AG04449 (cell line): ENCODE data around the gene TGFB1.

Experiments
- CTCF ChIA-PET: fragments of 350-600 bp; formaldehyde crosslinking; extraction: SDS; loops from one replicate; lab custom pipeline; 2021; ENCODE audit warnings: antibody characterized with exemption; lab: Yijun Ruan, JAX
- POLR2A ChIA-PET: fragments of 400-600, 350-600 bp; formaldehyde crosslinking; extraction: SDS; loops from one replicate; lab custom pipeline; 2020; ENCODE audit warnings: antibody characterized with exemption, inconsistent platforms; lab: Yijun Ruan, JAX
- DNase-seq: peaks from one replicate; pipeline ENCODE4 v3.0.0-alpha.2; 2010; ENCODE audit warnings: low read depth, low spot score
- H3K4me3 ChIP-seq: 2 replicates; pipeline ENCODE4 v1.5.1; 2011; ENCODE audit warnings: low read depth, mild to moderate bottlenecking, control low read depth, low read length
- CTCF ChIP-seq: IDR thresholded peaks from one replicate; pipeline ENCODE4 v1.5.1; 2011; ENCODE audit warnings: mild to moderate bottlenecking, moderate library complexity, low read length, control low read depth, inconsistent platforms; ENCODE audit not compliant: insufficient read depth; ENCODE audit errors: missing control alignments

The TGFB1 gene

GRCh38 chr19:41330946-41331678 lies 22.6 kb downstream of the TGFB1 start:
- ChIA-PET CTCF (interaction anchor here (1.3 kb wide), 1 partner anchor 18 kb away, joined by 3 read pairs; no protein-coding TSS in a partner anchor), POLR2A (no interaction called here)
- no peak for TF ChIP-seq CTCF
- no peak for DNase-seq
- H3K4me3 ChIP-seq: no peak overlapping the region

GRCh38 chr19:41330481-41330880 lies 23.2 kb downstream of the TGFB1 start:
- no peak for DNase-seq

GRCh38 chr19:41328842-41329225 lies 24.9 kb downstream of the TGFB1 start:
- DNase-seq: no peak
- ChIA-PET POLR2A (no interaction called here), CTCF (no interaction called here)
- no peak for TF ChIP-seq CTCF
- H3K4me3 ChIP-seq: no peak overlapping the region

More at GRCh38 chr19:41330481-41330880, 23.2 kb downstream of the TGFB1 start:
- POLR2A ChIA-PET: no interaction called here
- no peak overlapping the region for H3K4me3 ChIP-seq
- no peak for TF ChIP-seq CTCF
- CTCF ChIA-PET: no interaction called here

GRCh38 chr19:41328157-41328841 lies 25.4 kb downstream of the TGFB1 start:
- POLR2A ChIA-PET: no interaction called here
- CTCF ChIA-PET: interaction anchor here (1.7 to 2.1 kb wide), 2 partner anchors 20 to 25 kb away, joined by 5 to 10 read pairs; no protein-coding TSS in a partner anchor
- DNase-seq: no peak
- no peak overlapping the region for H3K4me3 ChIP-seq
- no peak for TF ChIP-seq CTCF

GRCh38 chr19:41327576-41328156 lies 26.1 kb downstream of the TGFB1 start:
- no peak for TF ChIP-seq CTCF
- CTCF ChIA-PET: interaction anchor here (1.0 to 2.1 kb wide), 3 partner anchors 19 to 26 kb away, joined by 4 to 10 read pairs (median 5); no protein-coding TSS in a partner anchor
- POLR2A ChIA-PET: interaction anchor here (1.2 kb wide), 1 partner anchor 26 kb away, joined by 3 read pairs; the partner anchor contains the start of gene TGFB1
- DNase-seq: no peak
- no peak overlapping the region for H3K4me3 ChIP-seq

GRCh38 chr19:41327076-41327575 lies 26.6 kb downstream of the TGFB1 start:
- POLR2A ChIA-PET: interaction anchor here (1.2 kb wide), 1 partner anchor 26 kb away, joined by 3 read pairs; the partner anchor contains the start of gene TGFB1
- DNase-seq: no peak
- CTCF ChIA-PET: interaction anchor here (1.0 to 2.1 kb wide), 3 partner anchors 19 to 26 kb away, joined by 4 to 10 read pairs (median 5); no protein-coding TSS in a partner anchor
- no peak for TF ChIP-seq CTCF
- H3K4me3 ChIP-seq: no peak overlapping the region
